GM12872 (cell line): ENCODE results near the gene SPRING1.

Experiments used
- CTCF ChIP-seq: IDR thresholded peaks from 3 replicates; pipeline ENCODE4 v1.5.1; 2011; ENCODE audit warnings: low read depth, mild to moderate bottlenecking, low read length, moderate library complexity; ENCODE audit not compliant: insufficient read depth

SPRING1 gene

GRCh38 chr12:116710370-116711150, 27.3 kb downstream of the SPRING1 start:
- TF ChIP-seq CTCF = no peak

- no peak for TF ChIP-seq CTCF
Measured at GRCh38 chr12:116709768-116710167, 28.1 kb downstream of the SPRING1 start.

GRCh38 chr12:116708826-116709756, 28.8 kb downstream of the SPRING1 start:
- peak; percentile 78 for TF ChIP-seq CTCF

- no peak for TF ChIP-seq CTCF
Measured at GRCh38 chr12:116707751-116708150, 30.1 kb downstream of the SPRING1 start.

GRCh38 chr12:116703214-116703795, 34.6 kb downstream of the SPRING1 start:
- TF ChIP-seq CTCF = peak; percentile 89

GRCh38 chr12:116701432-116701831, 36.4 kb downstream of the SPRING1 start:
- TF ChIP-seq CTCF = no peak

GRCh38 chr12:116700066-116700465, 37.8 kb downstream of the SPRING1 start:
- no peak for TF ChIP-seq CTCF
